ENCODE measurements around the gene SH2D7. TPM values are rescaled to one million over a fixed set of nuclear protein-coding genes. Genes with fewer than 3 reads are reported as not detected.

The SH2D7 gene
- total RNA-seq, 1 experiment from 2014 or later = not detected

GRCh38 chr15:78130466-78131294 is 38.3 kb downstream of the SH2D7 start:
- no peak overlapping the region for H3K9ac ChIP-seq (ENCODE audit: low read length)
- H3F3A ChIP-seq (ENCODE audit: low read length, unreplicated experiment) = no peaks in the 10 kb centered on the region
- CTCF ChIA-PET = interaction anchor here (0.6 to 1.5 kb wide), 5 partner anchors 26 to 162 kb away, joined by 3 to 9 read pairs (median 5); no protein-coding TSS in a partner anchor
- no TSS peak for BruUV-seq (replicated peaks)
- H3K9me2 ChIP-seq (replicated peaks; ENCODE audit: low read length) = no peaks in the 10 kb centered on the region
- no peaks in the 10 kb centered on the region for H3K79me2 ChIP-seq (ENCODE audit: low read length)
- intact Hi-C loops (cut with micrococcal nuclease) = loop anchor here (5.0 kb wide), 2 partner anchors 67 to 112 kb away; no protein-coding TSS in a partner anchor
- H3K36me3 ChIP-seq (ENCODE audit: low read depth, low read length) = no peaks in the 10 kb centered on the region
- no peak for TF ChIP-seq CTCF (conservative IDR thresholded peaks at IDR 0.05; ENCODE audit: low read depth, low read length)
- DNase-seq (no peak), ATAC-seq (no peak)
- H3K9me3 ChIP-seq (ENCODE audit: low read length) = no peaks in the 10 kb centered on the region
- H3K4me1 ChIP-seq (ENCODE audit: insufficient read depth, low read length) = peaks cover 42% of the 10 kb centered on the region
- H3K27ac ChIP-seq (ENCODE audit: low read length) = no peak overlapping the region
- H3K4me3 ChIP-seq (ENCODE audit: low read length) = peak overlapping the region; percentile 62; the same call in 1 of the 2 replicates
- H3K27me3 ChIP-seq (ENCODE audit: low read length) = no peaks in the 10 kb centered on the region
- H4K20me1 ChIP-seq (ENCODE audit: low read length) = no peaks in the 10 kb centered on the region
- H2AFZ ChIP-seq (ENCODE audit: low read length) = no peak overlapping the region
- H3K4me2 ChIP-seq (ENCODE audit: low read length) = peak overlapping the region; percentile 76; the same call in 1 of the 2 replicates
- POLR2A ChIA-PET (ENCODE audit: unreplicated experiment) = no interaction called here

GRCh38 chr15:78131295-78132061 is 39.1 kb downstream of the SH2D7 start, which contains the start of gene CIB2:
Gene CIB2 (minus strand): TSS chr15:78131445. CDS start chr15:78131215, 230 bp downstream.
- BruUV-seq (replicated peaks) = TSS peak; percentile 72
- peak; percentile 56 for DNase-seq
- H3K4me3 ChIP-seq (ENCODE audit: low read length) = peak within 1 kb of the TSS; percentile 62
- H3K9ac ChIP-seq (ENCODE audit: low read length) = peak within 1 kb of the TSS; percentile 56
- peaks cover 42% of the 10 kb centered on the region for H3K4me1 ChIP-seq (ENCODE audit: insufficient read depth, low read length)
- ATAC-seq = peak; percentile 58
- no peaks in the 10 kb centered on the region for H3K9me3 ChIP-seq (ENCODE audit: low read length)
- H3K4me2 ChIP-seq (ENCODE audit: low read length) = peak within 1 kb of the TSS; percentile 76
- H3K27ac ChIP-seq (ENCODE audit: low read length) = no peak within 1 kb of the TSS
- intact Hi-C loops (cut with micrococcal nuclease) = loop anchor here (5.0 kb wide), 2 partner anchors 66 to 111 kb away; no protein-coding TSS in a partner anchor
- H3F3A ChIP-seq (ENCODE audit: low read length, unreplicated experiment) = no peaks in the 10 kb centered on the region
- TF ChIP-seq CTCF (conservative IDR thresholded peaks at IDR 0.05; ENCODE audit: low read depth, low read length) (peak; percentile 57), EZH2phosphoT487 (IDR thresholded peaks at IDR 0.05; ENCODE audit: borderline replicate concordance, low read length) (no peak)
- no peaks in the 10 kb centered on the region for H3K9me2 ChIP-seq (replicated peaks; ENCODE audit: low read length)
- CTCF ChIA-PET = interaction anchor here (0.7 to 1.5 kb wide), 3 partner anchors 25 to 161 kb away, joined by 3 to 5 read pairs (median 3); no protein-coding TSS in a partner anchor
- no peaks in the 10 kb centered on the region for H3K27me3 ChIP-seq (ENCODE audit: low read length)
- H3K79me2 ChIP-seq (ENCODE audit: low read length) = no peaks in the 10 kb centered on the region
- POLR2A ChIA-PET (ENCODE audit: unreplicated experiment) = no interaction called here
- H2AFZ ChIP-seq (ENCODE audit: low read length) = peak within 1 kb of the TSS; percentile 78
- H3K36me3 ChIP-seq (ENCODE audit: low read depth, low read length) = no peaks in the 10 kb centered on the region
- H4K20me1 ChIP-seq (ENCODE audit: low read length) = no peaks in the 10 kb centered on the region
